Measurements from ENCODE around the gene GJC3.

DNA sequence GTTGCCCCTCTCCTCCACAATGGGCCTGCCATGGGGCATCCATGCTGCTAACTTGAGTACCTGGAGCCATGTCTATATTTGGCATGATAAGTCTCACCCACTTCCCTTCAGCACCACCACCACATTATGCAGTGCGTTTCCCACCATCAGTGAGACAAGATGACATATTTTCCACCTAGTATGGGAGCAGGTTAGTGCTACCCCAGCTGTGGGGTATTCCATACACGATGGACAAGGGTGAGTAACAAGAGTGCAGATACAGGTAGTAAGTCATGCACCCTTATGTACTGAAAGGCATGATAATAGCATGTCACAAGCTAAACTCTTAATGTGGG, 31.4 kb downstream of the GJC3 start:
- TF ChIP-seq, protein P1, sequence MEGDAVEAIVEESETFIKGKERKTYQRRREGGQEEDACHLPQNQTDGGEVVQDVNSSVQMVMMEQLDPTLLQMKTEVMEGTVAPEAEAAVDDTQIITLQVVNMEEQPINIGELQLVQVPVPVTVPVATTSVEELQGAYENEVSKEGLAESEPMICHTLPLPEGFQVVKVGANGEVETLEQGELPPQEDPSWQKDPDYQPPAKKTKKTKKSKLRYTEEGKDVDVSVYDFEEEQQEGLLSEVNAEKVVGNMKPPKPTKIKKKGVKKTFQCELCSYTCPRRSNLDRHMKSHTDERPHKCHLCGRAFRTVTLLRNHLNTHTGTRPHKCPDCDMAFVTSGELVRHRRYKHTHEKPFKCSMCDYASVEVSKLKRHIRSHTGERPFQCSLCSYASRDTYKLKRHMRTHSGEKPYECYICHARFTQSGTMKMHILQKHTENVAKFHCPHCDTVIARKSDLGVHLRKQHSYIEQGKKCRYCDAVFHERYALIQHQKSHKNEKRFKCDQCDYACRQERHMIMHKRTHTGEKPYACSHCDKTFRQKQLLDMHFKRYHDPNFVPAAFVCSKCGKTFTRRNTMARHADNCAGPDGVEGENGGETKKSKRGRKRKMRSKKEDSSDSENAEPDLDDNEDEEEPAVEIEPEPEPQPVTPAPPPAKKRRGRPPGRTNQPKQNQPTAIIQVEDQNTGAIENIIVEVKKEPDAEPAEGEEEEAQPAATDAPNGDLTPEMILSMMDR (IDR thresholded peaks at IDR 0.05): no peak
- TF ChIP-seq POLR2A (IDR thresholded peaks at IDR 0.05) (no peak), EP300 (IDR thresholded peaks at IDR 0.05) (no peak), POLR2AphosphoS5 (IDR thresholded peaks at IDR 0.05) (no peak)
